HEK293 (cell line): ENCODE measurements around the gene HEATR5A.

Experiments
- CTCF ChIA-PET: fragments of 350-600 bp; formaldehyde crosslinking; extraction: SDS; loops from one replicate; lab custom pipeline; 2021; ENCODE audit warnings: antibody characterized with exemption; lab: Yijun Ruan, JAX
- POLR2A ChIA-PET: fragments of 300-600 bp; formaldehyde crosslinking; extraction: SDS; loops from one replicate; lab custom pipeline; 2020; ENCODE audit warnings: antibody characterized with exemption, inconsistent platforms; lab: Yijun Ruan, JAX
- H3K27ac ChIP-seq: fragments of 200-500 bp; sonication (Bioruptor generic); 2 replicates; pipeline ENCODE4 v1.5.1; 2014; ENCODE audit warnings: low read depth, low read length, control low read depth, inconsistent platforms; ENCODE audit errors: extremely low read depth
- H3K36me3 ChIP-seq, 2 experiments: fragments of 200-500 bp in 1 of 2; sonication (Bioruptor generic) in 1 of 2; 1 replicate in 1 of 2; 2 replicates in 1 of 2; pipeline ENCODE4 v1.5.1; 2014 to 2017; ENCODE audit warnings: inconsistent platforms in 2 of 2, low read length in 2 of 2; ENCODE audit not compliant: control insufficient read depth in 2 of 2, insufficient read depth in 1 of 2
- H3K4me1 ChIP-seq: fragments of 200-500 bp; sonication (Bioruptor generic); 2 replicates; pipeline ENCODE4 v1.5.1; 2014; ENCODE audit warnings: mild to moderate bottlenecking, low read length, inconsistent platforms; ENCODE audit not compliant: control insufficient read depth, insufficient read depth
- H3K4me3 ChIP-seq: 2 replicates; pipeline ENCODE4 v1.5.1; 2011; ENCODE audit warnings: low read depth, mild to moderate bottlenecking, control low read depth, low read length, moderate library complexity
- H3K9me3 ChIP-seq: fragments of 200-500 bp; sonication (Bioruptor generic); 2 replicates; pipeline ENCODE4 v1.5.1; 2014; ENCODE audit warnings: low read depth, low read length, inconsistent platforms; ENCODE audit not compliant: control insufficient read depth, insufficient read depth
- BCL11A ChIP-seq: fragments of 450-650 bp; formaldehyde crosslinking; IDR thresholded peaks from 2 replicates; pipeline ENCODE4 v1.5.1; 2016; ENCODE audit warnings: low read depth, missing biosample characterization, missing genetic modification characterization
- HOXC10 ChIP-seq: sonication (generic); formaldehyde crosslinking; IDR thresholded peaks from 2 replicates; pipeline ENCODE4 v1.8.1; 2023; ENCODE audit warnings: mild to moderate bottlenecking, missing genetic modification reagents
- KLF7 ChIP-seq: fragments of 450-650 bp; formaldehyde crosslinking; IDR thresholded peaks from 2 replicates; pipeline ENCODE4 v1.5.1; 2016; ENCODE audit warnings: missing biosample characterization, missing genetic modification characterization, borderline replicate concordance
- PRDM10 ChIP-seq: fragments of 450-650 bp; formaldehyde crosslinking; IDR thresholded peaks from 2 replicates; pipeline ENCODE4 v1.5.1; 2016; ENCODE audit warnings: missing biosample characterization, missing genetic modification characterization
- PRDM4 ChIP-seq: fragments of 450-650 bp; formaldehyde crosslinking; IDR thresholded peaks from 2 replicates; pipeline ENCODE4 v1.5.1; 2017; ENCODE audit warnings: missing biosample characterization, missing genetic modification characterization
- ZBTB10 ChIP-seq: fragments of 450-650 bp; formaldehyde crosslinking; IDR thresholded peaks from 2 replicates; pipeline ENCODE4 v1.5.1; 2016; ENCODE audit warnings: missing biosample characterization, missing genetic modification characterization
- ZIC2 ChIP-seq: fragments of 450-650 bp; formaldehyde crosslinking; IDR thresholded peaks from 2 replicates; pipeline ENCODE4 v1.5.1; 2016; ENCODE audit warnings: missing biosample characterization, missing genetic modification characterization
- ZNF138 ChIP-seq: fragments of 450-650 bp; formaldehyde crosslinking; IDR thresholded peaks from 2 replicates; pipeline ENCODE4 v1.5.1; 2016; ENCODE audit warnings: missing biosample characterization, missing genetic modification characterization, borderline replicate concordance
- ZNF23 ChIP-seq: fragments of 450-650 bp; formaldehyde crosslinking; IDR thresholded peaks from 2 replicates; pipeline ENCODE4 v1.5.1; 2016; ENCODE audit warnings: missing biosample characterization, missing genetic modification characterization, borderline replicate concordance
- ZNF274 ChIP-seq, 2 experiments: fragments of 200-500 bp in 1 of 2; fragments of 450-650 bp in 1 of 2; sonication (Bioruptor generic) in 1 of 2; formaldehyde crosslinking in 1 of 2; IDR thresholded peaks; 2 replicates each; pipeline versions ENCODE4 v1.5.1 to v1.6.1; 2014 to 2016; ENCODE audit warnings: borderline replicate concordance in 1 of 2, inconsistent platforms in 1 of 2, low read length in 1 of 2, missing biosample characterization in 1 of 2, missing genetic modification characterization in 1 of 2
- ZNF600 ChIP-seq: fragments of 450-650 bp; formaldehyde crosslinking; IDR thresholded peaks from 2 replicates; pipeline ENCODE4 v1.5.1; 2016; ENCODE audit warnings: missing biosample characterization, missing genetic modification characterization
- ZNF629 ChIP-seq: fragments of 450-650 bp; formaldehyde crosslinking; IDR thresholded peaks from 2 replicates; pipeline ENCODE4 v1.5.1; 2017; ENCODE audit warnings: missing biosample characterization, missing genetic modification characterization
- ZNF639 ChIP-seq: fragments of 450-650 bp; formaldehyde crosslinking; IDR thresholded peaks from 2 replicates; pipeline ENCODE4 v1.5.1; 2016; ENCODE audit warnings: missing biosample characterization, missing genetic modification characterization
- ZNF654 ChIP-seq: fragments of 450-650 bp; formaldehyde crosslinking; IDR thresholded peaks from 2 replicates; pipeline ENCODE4 v1.5.1; 2016; ENCODE audit warnings: low read depth, missing biosample characterization, missing genetic modification characterization
- ZNF777 ChIP-seq: fragments of 450-650 bp; formaldehyde crosslinking; IDR thresholded peaks from 2 replicates; pipeline ENCODE4 v1.5.1; 2017; ENCODE audit warnings: missing biosample characterization, missing genetic modification characterization, borderline replicate concordance
- ZNF785 ChIP-seq: fragments of 450-650 bp; formaldehyde crosslinking; IDR thresholded peaks from 2 replicates; pipeline ENCODE4 v1.5.1; 2016; ENCODE audit warnings: missing biosample characterization, missing genetic modification characterization
- ZSCAN23 ChIP-seq: fragments of 450-650 bp; formaldehyde crosslinking; IDR thresholded peaks from 2 replicates; pipeline ENCODE4 v1.5.1; 2016; ENCODE audit warnings: missing biosample characterization, missing genetic modification characterization

The HEATR5A gene

GRCh38 chr14:31255286-31255685, 165.1 kb downstream of the HEATR5A start:
- Histone ChIP-seq H3K9me3 (no peaks in the 10 kb centered on the region), H3K36me3 (no peaks in the 10 kb centered on the region), H3K4me3 (no peak overlapping the region), H3K4me1 (no peaks in the 10 kb centered on the region)
- CTCF ChIA-PET = no interaction called here
- TF ChIP-seq ZBTB10 (tag by site-specific recombination) (no peak), ZNF629 (tag by site-specific recombination) (no peak), PRDM10 (no peak), ZNF785 (tag by site-specific recombination) (no peak), ZNF639 (tag by site-specific recombination) (no peak), HOXC10 (CRISPR knock-in tag) (no peak), BCL11A (tag by site-specific recombination) (no peak)
- TF ChIP-seq, all 188 proteins: peak for 0
- POLR2A ChIA-PET = no interaction called here
- no peak overlapping the region for H3K27ac ChIP-seq

GRCh38 chr14:31253746-31254471, 166.4 kb downstream of the HEATR5A start:
- H3K27ac ChIP-seq = no peak overlapping the region
- H3K9me3 ChIP-seq = no peaks in the 10 kb centered on the region
- POLR2A ChIA-PET = interaction anchor here (1.5 kb wide), 1 partner anchor 46 kb away, joined by 3 read pairs; the partner anchor contains the start of gene HECTD1
- TF ChIP-seq ZNF777 (tag by site-specific recombination) (no peak), ZSCAN23 (no peak), ZNF274 (IDR thresholded peaks at IDR 0.05; ENCODE audit: low read length) (no peak), ZNF274 (tag by site-specific recombination; IDR thresholded peaks at IDR 0.05; ENCODE audit: borderline replicate concordance) (no peak), PRDM4 (no peak), ZIC2 (tag by site-specific recombination) (no peak), ZNF600 (tag by site-specific recombination) (no peak), ZNF23 (tag by site-specific recombination) (no peak), KLF7 (tag by site-specific recombination) (no peak), ZNF654 (tag by site-specific recombination) (no peak), ZNF138 (tag by site-specific recombination) (no peak)
- H3K36me3 ChIP-seq = no peaks in the 10 kb centered on the region
- H3K4me1 ChIP-seq = no peaks in the 10 kb centered on the region
- CTCF ChIA-PET = interaction anchor here (0.6 to 1.0 kb wide), 2 partner anchors 9 to 983 kb away, joined by 3 read pairs; no protein-coding TSS in a partner anchor
- no peak overlapping the region for H3K4me3 ChIP-seq
